Tibial nerve (tissue), 4 donors: ENCODE results near the gene PMCH.
"Not testable (repeated sequence)": the region's sequence is repeated elsewhere in the genome, so short reads cannot be mapped to it uniquely, and the experiment has no call there.

Experiments
- EP300 ChIP-seq, 2 donors: sonication (generic); formaldehyde crosslinking; IDR thresholded peaks; one replicate each; pipeline ENCODE4 v1.6.1; 2017; ENCODE audit warnings: antibody characterized with exemption in 2 of 2, mild to moderate bottlenecking in 1 of 2
- POLR2A ChIP-seq, 2 donors: fragments of 450-650 bp; IDR thresholded peaks; one replicate each; pipeline ENCODE4 v1.6.1; 2017; ENCODE audit warnings: antibody characterized with exemption in 2 of 2, mild to moderate bottlenecking in 2 of 2, moderate library complexity in 2 of 2
- TF ChIP-seq, protein P1 (sequence below), 5 experiments: fragments of 200-600 bp in 3 of 5; fragments of 450-650 bp in 2 of 5; sonication (generic) in 3 of 5; IDR thresholded peaks; one replicate each; pipeline ENCODE4 v1.5.1; 2016 to 2019; ENCODE audit warnings: antibody characterized with exemption in 5 of 5, mild to moderate bottlenecking in 3 of 5, moderate library complexity in 2 of 5

DNA sequence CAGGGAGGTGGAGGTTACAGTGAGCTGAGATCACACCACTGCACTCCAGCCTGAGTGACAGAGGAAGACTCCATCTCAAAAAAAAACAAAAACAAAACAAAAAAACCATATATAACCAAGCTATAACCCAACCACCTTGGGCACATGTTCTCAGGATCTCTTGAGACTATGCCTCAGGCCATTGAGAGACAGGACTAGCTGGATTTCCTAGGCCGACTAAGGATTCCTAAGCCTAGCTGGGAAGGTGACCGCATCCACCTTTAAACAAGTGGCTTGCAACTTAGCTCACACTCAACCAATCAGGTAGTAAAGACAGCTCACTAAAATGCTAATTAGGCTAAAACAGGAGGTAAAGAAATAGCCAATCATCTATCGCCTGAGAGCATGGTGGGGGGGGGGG is 42.4 kb downstream of the PMCH start:
- not testable (repeated sequence) for TF ChIP-seq POLR2A, EP300 (IDR thresholded peaks at IDR 0.05)
- TF ChIP-seq, protein P1, sequence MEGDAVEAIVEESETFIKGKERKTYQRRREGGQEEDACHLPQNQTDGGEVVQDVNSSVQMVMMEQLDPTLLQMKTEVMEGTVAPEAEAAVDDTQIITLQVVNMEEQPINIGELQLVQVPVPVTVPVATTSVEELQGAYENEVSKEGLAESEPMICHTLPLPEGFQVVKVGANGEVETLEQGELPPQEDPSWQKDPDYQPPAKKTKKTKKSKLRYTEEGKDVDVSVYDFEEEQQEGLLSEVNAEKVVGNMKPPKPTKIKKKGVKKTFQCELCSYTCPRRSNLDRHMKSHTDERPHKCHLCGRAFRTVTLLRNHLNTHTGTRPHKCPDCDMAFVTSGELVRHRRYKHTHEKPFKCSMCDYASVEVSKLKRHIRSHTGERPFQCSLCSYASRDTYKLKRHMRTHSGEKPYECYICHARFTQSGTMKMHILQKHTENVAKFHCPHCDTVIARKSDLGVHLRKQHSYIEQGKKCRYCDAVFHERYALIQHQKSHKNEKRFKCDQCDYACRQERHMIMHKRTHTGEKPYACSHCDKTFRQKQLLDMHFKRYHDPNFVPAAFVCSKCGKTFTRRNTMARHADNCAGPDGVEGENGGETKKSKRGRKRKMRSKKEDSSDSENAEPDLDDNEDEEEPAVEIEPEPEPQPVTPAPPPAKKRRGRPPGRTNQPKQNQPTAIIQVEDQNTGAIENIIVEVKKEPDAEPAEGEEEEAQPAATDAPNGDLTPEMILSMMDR (IDR thresholded peaks at IDR 0.05), result not testable (repeated sequence)
